OCI-LY7 (cell line): ENCODE data around the gene TBC1D5. TPM values are rescaled to one million over a fixed set of nuclear protein-coding genes. Genes with fewer than 3 reads are reported as not detected.

Experiments
- BruUV-seq: library from RNA; stranded (reverse); fragments of 400-500 nt; replicated peaks from 2 replicates; lab custom pipeline; 2021; lab: Mats Ljungman, UMichigan
- CTCF ChIA-PET: fragments of 300-600 bp; sonication (Branson Sonifier 250); formaldehyde crosslinking; loops from one replicate; lab custom pipeline; 2022; ENCODE audit warnings: antibody characterized with exemption; ENCODE audit not compliant: unreplicated experiment; lab: Charles Lee
- POLR2A ChIA-PET: fragments of 300-600 bp; sonication (Branson Sonifier 250); formaldehyde crosslinking; loops from one replicate; lab custom pipeline; 2022; ENCODE audit warnings: antibody characterized with exemption; lab: Charles Lee
- DNase-seq: peaks from one replicate; pipeline ENCODE4 v3.0.0-alpha.2; 2015; ENCODE audit warnings: low spot score
- H2AFZ ChIP-seq: fragments of 200-600 bp; sonication (generic), shearing (Covaris generic); 2 replicates; pipeline ENCODE4 v1.6.1; 2014; ENCODE audit warnings: mild to moderate bottlenecking, antibody characterized with exemption, low read length, moderate library complexity
- H3K27ac ChIP-seq: fragments of 200-600 bp; sonication (generic); 2 replicates; pipeline ENCODE4 v1.5.1; 2014; ENCODE audit warnings: mixed run types, low read depth, mild to moderate bottlenecking, moderate library complexity, low read length, inconsistent platforms; ENCODE audit not compliant: poor library complexity, severe bottlenecking
- H3K36me3 ChIP-seq: fragments of 200-600 bp; sonication (generic); 2 replicates; pipeline ENCODE4 v1.6.1; 2014; ENCODE audit warnings: mild to moderate bottlenecking, antibody characterized with exemption, low read length, moderate library complexity, mixed read lengths; ENCODE audit not compliant: insufficient read depth
- H3K4me1 ChIP-seq: fragments of 200-600 bp; sonication (generic); 2 replicates; pipeline ENCODE4 v1.5.1; 2014; ENCODE audit warnings: mild to moderate bottlenecking, low read length; ENCODE audit not compliant: insufficient read depth, poor library complexity, severe bottlenecking
- H3K4me2 ChIP-seq: fragments of 200-600 bp; sonication (generic); 2 replicates; pipeline ENCODE4 v1.6.1; 2014; ENCODE audit warnings: mild to moderate bottlenecking, low read length
- H3K4me3 ChIP-seq: fragments of 200-600 bp; sonication (generic); 2 replicates; pipeline ENCODE4 v1.5.1; 2014; ENCODE audit warnings: mild to moderate bottlenecking, low read depth, low read length; ENCODE audit not compliant: poor library complexity, severe bottlenecking
- H3K79me2 ChIP-seq: fragments of 200-600 bp; sonication (generic); 2 replicates; pipeline ENCODE4 v1.6.1; 2016; ENCODE audit warnings: low read depth, mild to moderate bottlenecking, low read length, moderate library complexity, mixed read lengths; ENCODE audit not compliant: insufficient read depth
- H3K9me2 ChIP-seq: fragments of 200-600 bp; sonication (generic); 2 replicates; pipeline ENCODE4 v1.6.1; 2016; ENCODE audit warnings: mild to moderate bottlenecking, low read length, mixed read lengths; ENCODE audit not compliant: insufficient read depth
- H3K9me3 ChIP-seq: fragments of 200-600 bp; sonication (generic); 2 replicates; pipeline ENCODE4 v1.6.1; 2014; ENCODE audit warnings: mild to moderate bottlenecking, mixed run types, low read length, mixed read lengths
- H4K20me1 ChIP-seq: fragments of 200-600 bp; sonication (generic); 2 replicates; pipeline ENCODE4 v1.6.1; 2014; ENCODE audit warnings: mild to moderate bottlenecking, antibody characterized with exemption, low read length, moderate library complexity, mixed read lengths; ENCODE audit not compliant: insufficient read depth
- EZH2phosphoT487 ChIP-seq: fragments of 200-600 bp; sonication (generic); IDR thresholded peaks from 2 replicates; pipeline ENCODE4 v1.6.1; 2018; ENCODE audit warnings: low read depth, borderline replicate concordance, mild to moderate bottlenecking, mixed run types, antibody characterized with exemption, low read length, moderate library complexity, mixed read lengths
- intact Hi-C: fragments of 100-400 bp; cut with micrococcal nuclease; formaldehyde crosslinking; loops from one replicate; pipeline ENCODE4 v1.10.0; 2022; ENCODE audit not compliant: unreplicated experiment
- total RNA-seq, 2 experiments: library from RNA; depleted of rRNA in 1 of 2; stranded (reverse); fragments of >200 nt in 1 of 2; shearing (Covaris generic) in 1 of 2; gene quantifications; 2 replicates each; pipeline ENCODE4 v1.2.3, GENCODE V29; 2014 to 2022
- TF ChIP-seq, protein P1 (sequence below): fragments of 200-600 bp; sonication (generic); conservative IDR thresholded peaks from 2 replicates; pipeline ENCODE4 v1.5.1; 2014; ENCODE audit warnings: mild to moderate bottlenecking, antibody characterized with exemption, low read length, moderate library complexity, mixed read lengths

The TBC1D5 gene
- total RNA-seq, 2 experiments from 2014 or later, result 78.5 to 82.4 TPM

DNA sequence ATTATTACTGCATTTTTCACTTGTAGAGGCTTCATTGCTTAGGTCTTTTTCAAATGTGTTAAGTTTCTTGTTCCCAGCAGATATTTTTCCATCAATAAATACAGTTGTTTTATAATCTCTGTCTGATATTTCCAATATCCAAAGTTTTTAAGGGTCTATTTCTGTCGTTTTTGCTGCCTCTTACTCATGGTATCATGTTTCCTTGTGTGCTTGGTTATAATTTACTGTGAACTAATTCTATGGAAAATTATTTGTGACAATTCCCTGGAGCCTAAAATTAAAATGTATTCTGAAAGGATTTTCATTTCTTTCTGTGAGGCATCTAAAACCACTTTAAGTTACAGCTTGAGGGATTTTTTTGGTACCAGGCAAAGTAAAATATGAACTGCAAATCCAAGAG, 17.5 kb downstream of the TBC1D5 start:
- H3K4me3 ChIP-seq, result no peak overlapping the region
- H3K27ac ChIP-seq, result no peak overlapping the region
- no peaks in the 10 kb centered on the region for H3K4me1 ChIP-seq
- no peaks in the 10 kb centered on the region for H3K9me2 ChIP-seq
- peaks cover 35% of the 10 kb centered on the region for H3K79me2 ChIP-seq
- H3K36me3 ChIP-seq, result peaks cover 50% of the 10 kb centered on the region
- no peak overlapping the region for H2AFZ ChIP-seq
- TF ChIP-seq, protein P1, sequence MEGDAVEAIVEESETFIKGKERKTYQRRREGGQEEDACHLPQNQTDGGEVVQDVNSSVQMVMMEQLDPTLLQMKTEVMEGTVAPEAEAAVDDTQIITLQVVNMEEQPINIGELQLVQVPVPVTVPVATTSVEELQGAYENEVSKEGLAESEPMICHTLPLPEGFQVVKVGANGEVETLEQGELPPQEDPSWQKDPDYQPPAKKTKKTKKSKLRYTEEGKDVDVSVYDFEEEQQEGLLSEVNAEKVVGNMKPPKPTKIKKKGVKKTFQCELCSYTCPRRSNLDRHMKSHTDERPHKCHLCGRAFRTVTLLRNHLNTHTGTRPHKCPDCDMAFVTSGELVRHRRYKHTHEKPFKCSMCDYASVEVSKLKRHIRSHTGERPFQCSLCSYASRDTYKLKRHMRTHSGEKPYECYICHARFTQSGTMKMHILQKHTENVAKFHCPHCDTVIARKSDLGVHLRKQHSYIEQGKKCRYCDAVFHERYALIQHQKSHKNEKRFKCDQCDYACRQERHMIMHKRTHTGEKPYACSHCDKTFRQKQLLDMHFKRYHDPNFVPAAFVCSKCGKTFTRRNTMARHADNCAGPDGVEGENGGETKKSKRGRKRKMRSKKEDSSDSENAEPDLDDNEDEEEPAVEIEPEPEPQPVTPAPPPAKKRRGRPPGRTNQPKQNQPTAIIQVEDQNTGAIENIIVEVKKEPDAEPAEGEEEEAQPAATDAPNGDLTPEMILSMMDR, result no peak
- no peak for TF ChIP-seq EZH2phosphoT487
- intact Hi-C loops, result no loop called here
- CTCF ChIA-PET, result no interaction called here
- DNase-seq, result no peak
- no peak overlapping the region for H3K4me2 ChIP-seq
- no peaks in the 10 kb centered on the region for H4K20me1 ChIP-seq
- POLR2A ChIA-PET, result interaction anchor here (0.6 to 0.7 kb wide), 2 partner anchors 9 to 86 kb away, joined by 3 read pairs; no protein-coding TSS in a partner anchor
- BruUV-seq, result no TSS peak
- peaks cover 6% of the 10 kb centered on the region; the same call in 1 of the 2 replicates for H3K9me3 ChIP-seq

DNA sequence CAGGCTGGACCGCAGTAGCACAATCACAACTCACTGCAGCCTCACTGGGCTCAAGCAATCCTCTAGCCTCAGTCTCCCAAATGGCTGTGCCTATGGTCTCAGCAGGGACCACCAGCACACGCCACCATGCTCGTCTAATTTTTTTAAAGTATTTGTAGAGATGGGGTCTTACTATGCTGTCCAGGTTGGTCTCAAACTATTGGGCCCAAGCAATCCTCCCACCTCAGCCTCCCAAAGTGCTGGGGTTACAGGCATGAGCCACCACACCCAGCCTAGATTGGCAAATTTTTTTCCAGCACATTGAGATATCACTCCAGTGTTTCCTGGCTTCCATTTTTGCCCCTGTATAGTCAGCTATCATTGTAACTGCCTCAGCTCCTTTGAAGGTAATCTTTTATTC, 18.3 kb downstream of the TBC1D5 start:
- H3K9me2 ChIP-seq, result no peaks in the 10 kb centered on the region
- no peak overlapping the region for H3K4me3 ChIP-seq
- BruUV-seq, result no TSS peak
- no peak overlapping the region for H2AFZ ChIP-seq
- H3K4me2 ChIP-seq, result no peak overlapping the region
- ChIA-PET POLR2A (interaction anchor here (0.6 to 1.7 kb wide), 2 partner anchors 9 to 19 kb away, joined by 3 to 4 read pairs; partner anchors contain the start of gene TBC1D5), CTCF (no interaction called here)
- peaks cover 47% of the 10 kb centered on the region for H3K36me3 ChIP-seq
- no peaks in the 10 kb centered on the region for H3K4me1 ChIP-seq
- TF ChIP-seq EZH2phosphoT487, result no peak
- TF ChIP-seq, protein P1, result no peak
- H3K79me2 ChIP-seq, result peaks cover 34% of the 10 kb centered on the region; the same call in 1 of the 2 replicates
- DNase-seq, result no peak
- no peak overlapping the region for H3K27ac ChIP-seq
- H3K9me3 ChIP-seq, result peaks cover 6% of the 10 kb centered on the region; the same call in 1 of the 2 replicates
- H4K20me1 ChIP-seq, result no peaks in the 10 kb centered on the region
- intact Hi-C loops, result no loop called here

DNA sequence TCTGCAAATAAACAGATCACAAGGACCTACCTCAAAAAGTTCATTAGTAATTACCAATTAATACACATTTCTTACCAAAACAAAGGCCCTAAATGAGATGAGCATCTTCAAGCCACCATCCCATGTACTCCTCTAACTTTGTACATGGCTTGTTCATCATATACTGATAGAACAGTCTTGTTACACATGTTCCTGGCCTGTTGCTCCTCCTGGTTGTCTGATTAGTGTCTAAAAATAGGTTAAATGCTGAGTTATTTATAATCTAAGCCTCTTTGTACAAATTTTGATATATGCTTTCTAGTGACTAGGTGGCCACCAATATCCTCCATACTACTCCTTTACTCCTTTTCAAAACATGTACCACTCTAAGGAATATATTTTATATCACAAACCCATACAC, 25.0 kb downstream of the TBC1D5 start:
- H3K36me3 ChIP-seq, result peaks cover 39% of the 10 kb centered on the region
- DNase-seq, result no peak
- no peak overlapping the region for H3K4me3 ChIP-seq
- peaks cover 25% of the 10 kb centered on the region; the same call in 1 of the 2 replicates for H3K9me3 ChIP-seq
- H3K4me1 ChIP-seq, result no peaks in the 10 kb centered on the region
- no TSS peak for BruUV-seq
- no peak for TF ChIP-seq EZH2phosphoT487
- TF ChIP-seq, protein P1, result no peak
- H3K9me2 ChIP-seq, result no peaks in the 10 kb centered on the region
- ChIA-PET CTCF (no interaction called here), POLR2A (no interaction called here)
- H3K4me2 ChIP-seq, result no peak overlapping the region
- H3K27ac ChIP-seq, result no peak overlapping the region
- H3K79me2 ChIP-seq, result peaks cover 22% of the 10 kb centered on the region; the same call in 1 of the 2 replicates
- intact Hi-C loops, result no loop called here
- H4K20me1 ChIP-seq, result no peaks in the 10 kb centered on the region
- no peak overlapping the region for H2AFZ ChIP-seq
